GM12865 (cell line): ENCODE results near the gene TMEM114.

Experiments
- DNase-seq: peaks from one replicate; pipeline ENCODE4 v3.0.0; 2010; ENCODE audit warnings: low read depth
- H3K4me3 ChIP-seq: 2 replicates; pipeline ENCODE4 v1.5.1; 2011; ENCODE audit warnings: mild to moderate bottlenecking, low read depth, low read length, control low read depth
- CTCF ChIP-seq: IDR thresholded peaks from 2 replicates; pipeline ENCODE4 v1.5.1; 2011; ENCODE audit warnings: low read length, control low read depth, low read depth, inconsistent platforms; ENCODE audit not compliant: insufficient read depth; ENCODE audit errors: missing control alignments

The TMEM114 gene

DNA sequence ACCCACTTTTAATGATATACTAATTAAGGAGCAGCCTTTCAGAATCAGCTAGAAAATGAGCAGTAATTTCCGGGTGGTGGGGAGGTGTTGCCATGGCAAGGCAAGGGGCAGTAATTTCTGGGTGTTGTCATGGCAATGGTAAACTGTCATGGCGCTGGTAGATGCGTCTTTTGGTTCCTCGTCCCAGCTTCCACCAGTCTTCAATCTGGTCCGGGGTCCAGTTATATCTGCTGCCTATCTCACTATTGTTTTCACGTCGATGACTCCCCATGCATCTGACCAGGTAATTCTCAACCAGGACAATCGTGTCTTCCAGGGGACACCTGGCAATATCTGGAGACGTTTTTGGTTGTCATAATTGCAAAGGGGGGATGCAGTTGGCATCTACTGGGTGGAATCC, 34.9 kb downstream of the TMEM114 start:
- no peak overlapping the region for H3K4me3 ChIP-seq
- no peak for TF ChIP-seq CTCF
- DNase-seq: no peak

- no peak for TF ChIP-seq CTCF
- no peak overlapping the region for H3K4me3 ChIP-seq
- no peak for DNase-seq
Observed at GRCh38 chr16:8554881-8555280, 35.4 kb downstream of the TMEM114 start.

DNA sequence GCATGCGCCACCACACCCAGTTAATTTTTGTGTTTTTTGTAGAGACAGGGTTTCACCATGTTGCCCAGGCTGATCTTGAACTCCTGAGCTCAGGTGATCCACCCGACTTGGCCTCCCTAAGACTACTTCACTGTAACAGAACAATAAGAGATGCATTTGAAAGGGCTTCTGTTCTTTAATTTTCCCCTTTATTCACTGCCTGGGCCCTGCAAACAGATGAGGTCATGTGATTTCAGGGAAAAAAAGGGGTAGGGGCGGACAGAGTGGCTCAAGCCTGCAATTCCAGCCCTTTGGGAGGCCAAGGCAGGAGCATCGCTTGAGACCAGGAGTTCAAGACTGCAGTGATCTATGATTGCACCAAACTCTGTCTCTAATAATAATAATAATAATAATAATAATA, 36.3 kb downstream of the TMEM114 start:
- no peak for TF ChIP-seq CTCF
- H3K4me3 ChIP-seq: no peak overlapping the region
- DNase-seq: no peak

- no peak for TF ChIP-seq CTCF
- DNase-seq: no peak
- H3K4me3 ChIP-seq: no peak overlapping the region
Observed at GRCh38 chr16:8552487-8553221, 37.7 kb downstream of the TMEM114 start.

GRCh38 chr16:8551388-8552332, 38.7 kb downstream of the TMEM114 start:
- DNase-seq: no peak
- TF ChIP-seq CTCF: no peak
- no peak overlapping the region for H3K4me3 ChIP-seq

- H3K4me3 ChIP-seq: no peak overlapping the region
- no peak for DNase-seq
- TF ChIP-seq CTCF: no peak
Observed at GRCh38 chr16:8550728-8551387, 39.5 kb downstream of the TMEM114 start.
